B cell (primary cell): Measurements from ENCODE around the gene SLC32A1.

ENCODE experiments used
- CTCF ChIP-seq: fragments of 200-600 bp; IDR thresholded peaks from one replicate; pipeline ENCODE4 v1.8.0; 2022; ENCODE audit warnings: antibody characterized with exemption, mild to moderate bottlenecking
- EZH2 ChIP-seq: IDR thresholded peaks from 2 replicates; pipeline ENCODE4 v1.6.1; 2012; ENCODE audit warnings: borderline replicate concordance, low read depth, mild to moderate bottlenecking, moderate library complexity, low read length; ENCODE audit not compliant: insufficient read depth, poor library complexity, severe bottlenecking

- TF ChIP-seq CTCF (no peak), EZH2 (no peak)
Observed at GRCh38 chr20:38762174-38762573, 37.9 kb downstream of the SLC32A1 start.
